ENCODE measurements around the gene RASAL2.

The RASAL2 gene

DNA sequence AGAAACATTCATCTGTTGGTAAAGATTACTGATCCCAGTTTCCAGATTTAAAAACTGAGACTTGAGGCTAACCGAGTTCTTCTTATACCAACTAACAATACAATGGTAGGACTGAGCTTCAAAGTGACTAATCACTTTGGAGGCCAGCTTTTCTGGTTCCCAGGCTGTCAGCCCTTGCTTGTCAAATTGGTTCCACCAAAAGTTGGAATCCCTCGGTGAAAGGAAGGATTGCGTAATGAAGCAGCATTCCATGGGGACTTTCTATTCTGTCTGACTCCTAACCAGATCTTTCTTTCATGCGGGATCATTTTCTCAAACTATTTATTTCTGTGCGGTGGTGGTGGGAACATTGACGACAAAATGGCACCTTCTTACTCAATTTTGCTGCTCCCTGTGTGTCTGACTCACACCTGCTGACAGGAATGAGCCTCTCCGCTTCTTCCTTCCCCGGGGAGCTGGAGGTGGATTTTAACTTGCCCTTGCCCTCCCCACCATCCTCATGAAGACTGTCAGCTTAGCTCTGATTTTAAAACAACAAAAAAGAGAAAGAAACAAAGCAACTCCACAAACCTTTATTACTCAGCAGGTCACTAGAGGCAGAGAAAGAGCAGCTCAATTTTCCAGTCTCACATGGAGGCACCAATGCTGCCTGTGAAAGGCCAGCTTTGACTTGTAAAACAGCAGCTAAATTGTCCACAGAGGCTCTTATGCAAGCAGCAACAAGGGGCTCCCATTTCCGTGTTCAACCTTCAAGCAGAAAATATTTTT lies 32.9 kb upstream of the RASAL2 start:
- H2AFZ ChIP-seq (ENCODE audit: low read depth, low read length, severe bottlenecking), result no peak overlapping the region
- no peak overlapping the region for H3K4me3 ChIP-seq (ENCODE audit: insufficient read depth, low read length, poor library complexity, severe bottlenecking)
- no peaks in the 10 kb centered on the region for H3K36me3 ChIP-seq (ENCODE audit: low read length)
- no peaks in the 10 kb centered on the region for H3K9me2 ChIP-seq (replicated peaks; ENCODE audit: insufficient read depth, low read length)
- no peaks in the 10 kb centered on the region for H3K79me2 ChIP-seq (ENCODE audit: insufficient read depth, low read length)
- no peak overlapping the region for H3K9ac ChIP-seq (ENCODE audit: low read length)
- no peaks in the 10 kb centered on the region for H3K9me3 ChIP-seq (ENCODE audit: insufficient read depth, low read length)
- no peaks in the 10 kb centered on the region for H4K20me1 ChIP-seq (ENCODE audit: low read depth, low read length)
- no peak overlapping the region for H3K27ac ChIP-seq (ENCODE audit: low read depth, low read length)
- H3K27me3 ChIP-seq (ENCODE audit: low read length), result no peaks in the 10 kb centered on the region
- H3F3A ChIP-seq (ENCODE audit: insufficient read depth), result no peaks in the 10 kb centered on the region
- no peak overlapping the region for H3K4me2 ChIP-seq (ENCODE audit: low read depth, low read length, poor library complexity, severe bottlenecking)
- no peak for TF ChIP-seq CTCF (IDR thresholded peaks at IDR 0.05; ENCODE audit: insufficient read depth, low read length, poor library complexity, severe bottlenecking)
- no peak for TF ChIP-seq EZH2phosphoT487 (conservative IDR thresholded peaks at IDR 0.05; ENCODE audit: low read length)

- no peak overlapping the region for H3K4me3 ChIP-seq (ENCODE audit: insufficient read depth, low read length, poor library complexity, severe bottlenecking)
- no peaks in the 10 kb centered on the region for H3F3A ChIP-seq (ENCODE audit: insufficient read depth)
- H3K9me2 ChIP-seq (replicated peaks; ENCODE audit: insufficient read depth, low read length), result no peaks in the 10 kb centered on the region
- TF ChIP-seq CTCF (IDR thresholded peaks at IDR 0.05; ENCODE audit: insufficient read depth, low read length, poor library complexity, severe bottlenecking), result no peak
- TF ChIP-seq EZH2phosphoT487 (conservative IDR thresholded peaks at IDR 0.05; ENCODE audit: low read length), result no peak
- no peaks in the 10 kb centered on the region for H3K36me3 ChIP-seq (ENCODE audit: low read length)
- no peak overlapping the region for H3K27ac ChIP-seq (ENCODE audit: low read depth, low read length)
- H3K9ac ChIP-seq (ENCODE audit: low read length), result no peak overlapping the region
- H4K20me1 ChIP-seq (ENCODE audit: low read depth, low read length), result no peaks in the 10 kb centered on the region
- no peak overlapping the region for H3K4me2 ChIP-seq (ENCODE audit: low read depth, low read length, poor library complexity, severe bottlenecking)
- no peaks in the 10 kb centered on the region for H3K27me3 ChIP-seq (ENCODE audit: low read length)
- no peaks in the 10 kb centered on the region for H3K79me2 ChIP-seq (ENCODE audit: insufficient read depth, low read length)
- H3K9me3 ChIP-seq (ENCODE audit: insufficient read depth, low read length), result no peaks in the 10 kb centered on the region
- no peak overlapping the region for H2AFZ ChIP-seq (ENCODE audit: low read depth, low read length, severe bottlenecking)
Observed at GRCh38 chr1:178061620-178062019, 32.3 kb upstream of the RASAL2 start.

- Histone ChIP-seq H3K9me2 (replicated peaks; ENCODE audit: insufficient read depth, low read length) (no peaks in the 10 kb centered on the region), H3K27ac (ENCODE audit: low read depth, low read length) (no peak overlapping the region), H3K4me2 (ENCODE audit: low read depth, low read length, poor library complexity, severe bottlenecking) (no peak overlapping the region), H3K4me3 (ENCODE audit: insufficient read depth, low read length, poor library complexity, severe bottlenecking) (no peak overlapping the region), H3K9ac (ENCODE audit: low read length) (no peak overlapping the region), H3K9me3 (ENCODE audit: insufficient read depth, low read length) (no peaks in the 10 kb centered on the region), H3K27me3 (ENCODE audit: low read length) (no peaks in the 10 kb centered on the region), H3K79me2 (ENCODE audit: insufficient read depth, low read length) (no peaks in the 10 kb centered on the region), H2AFZ (ENCODE audit: low read depth, low read length, severe bottlenecking) (no peak overlapping the region), H3F3A (ENCODE audit: insufficient read depth) (no peaks in the 10 kb centered on the region), H4K20me1 (ENCODE audit: low read depth, low read length) (no peaks in the 10 kb centered on the region), H3K36me3 (ENCODE audit: low read length) (no peaks in the 10 kb centered on the region)
- TF ChIP-seq CTCF (IDR thresholded peaks at IDR 0.05; ENCODE audit: insufficient read depth, low read length, poor library complexity, severe bottlenecking) (no peak), EZH2phosphoT487 (conservative IDR thresholded peaks at IDR 0.05; ENCODE audit: low read length) (no peak)
Observed at GRCh38 chr1:178064191-178064821, 29.6 kb upstream of the RASAL2 start.
